Ectodermal cell (in vitro differentiated cells): Measurements from ENCODE around the gene RESP18.
A peak's percentile ranks its signal among the peaks of the same experiment; 100 is the strongest.
"Not testable (repeated sequence)": the region's sequence is repeated elsewhere in the genome, so short reads cannot be mapped to it uniquely, and the experiment has no call there.

ENCODE experiments used
- H3K27ac ChIP-seq: 2 replicates; pipeline ENCODE4 v1.7.0; 2013; ENCODE audit warnings: mild to moderate bottlenecking, low read depth, low read length; ENCODE audit not compliant: insufficient read depth, poor library complexity, severe bottlenecking
- H3K27me3 ChIP-seq: 2 replicates; pipeline ENCODE4 v1.7.0; 2013; ENCODE audit warnings: mild to moderate bottlenecking, low read length; ENCODE audit not compliant: insufficient read depth, control insufficient read depth, poor library complexity, severe bottlenecking
- H3K36me3 ChIP-seq: one replicate; pipeline ENCODE4 v1.7.0; 2013; ENCODE audit warnings: low read length; ENCODE audit not compliant: control insufficient read depth, insufficient read depth
- H3K4me1 ChIP-seq: one replicate; pipeline ENCODE4 v1.7.0; 2013; ENCODE audit warnings: low read length; ENCODE audit not compliant: control insufficient read depth, insufficient read depth
- H3K4me3 ChIP-seq: 2 replicates; pipeline ENCODE4 v1.7.0; 2013; ENCODE audit warnings: low read depth, low read length, control low read depth; ENCODE audit not compliant: insufficient read depth
- H3K9me3 ChIP-seq: 2 replicates; pipeline ENCODE4 v1.7.0; 2013; ENCODE audit warnings: mild to moderate bottlenecking, low read length, moderate library complexity; ENCODE audit not compliant: control insufficient read depth
- WGBS, 2 experiments: methylation state at CpG; one replicate each; pipeline ENCODE4 v1.1.7; 2013; ENCODE audit warnings: missing lambda C conversion rate in 2 of 2; 5-methylcytosine and 5-hydroxymethylcytosine counted together

The RESP18 gene

GRCh38 chr2:219293736-219294231, 38.8 kb downstream of the RESP18 start:
- 90 to 91% methylated on average over 5 of the region's 5 CpGs for WGBS, 2 experiments
- H3K9me3 ChIP-seq, result no peaks in the 10 kb centered on the region
- no peak overlapping the region for H3K27ac ChIP-seq
- H3K36me3 ChIP-seq, result no peaks in the 10 kb centered on the region
- peaks cover 6% of the 10 kb centered on the region for H3K4me1 ChIP-seq
- peaks cover 22% of the 10 kb centered on the region for H3K27me3 ChIP-seq
- peak overlapping the region; percentile 54 for H3K4me3 ChIP-seq

GRCh38 chr2:219292616-219293015, 39.9 kb downstream of the RESP18 start:
- WGBS, 2 experiments, result 93 to 94% methylated on average over 9 of the region's 9 CpGs
- Histone ChIP-seq H3K4me3 (no peak overlapping the region), H3K4me1 (peaks cover 6% of the 10 kb centered on the region), H3K27me3 (peaks cover 22% of the 10 kb centered on the region), H3K9me3 (no peaks in the 10 kb centered on the region), H3K36me3 (no peaks in the 10 kb centered on the region), H3K27ac (no peak overlapping the region)

GRCh38 chr2:219291910-219292490, 40.5 kb downstream of the RESP18 start:
- Histone ChIP-seq H3K27ac (no peak overlapping the region), H3K36me3 (no peaks in the 10 kb centered on the region), H3K4me1 (peaks cover 6% of the 10 kb centered on the region), H3K9me3 (no peaks in the 10 kb centered on the region), H3K27me3 (peaks cover 22% of the 10 kb centered on the region), H3K4me3 (no peak overlapping the region)
- WGBS, 2 experiments, result 86 to 88% methylated on average over 4 of the region's 4 CpGs

DNA sequence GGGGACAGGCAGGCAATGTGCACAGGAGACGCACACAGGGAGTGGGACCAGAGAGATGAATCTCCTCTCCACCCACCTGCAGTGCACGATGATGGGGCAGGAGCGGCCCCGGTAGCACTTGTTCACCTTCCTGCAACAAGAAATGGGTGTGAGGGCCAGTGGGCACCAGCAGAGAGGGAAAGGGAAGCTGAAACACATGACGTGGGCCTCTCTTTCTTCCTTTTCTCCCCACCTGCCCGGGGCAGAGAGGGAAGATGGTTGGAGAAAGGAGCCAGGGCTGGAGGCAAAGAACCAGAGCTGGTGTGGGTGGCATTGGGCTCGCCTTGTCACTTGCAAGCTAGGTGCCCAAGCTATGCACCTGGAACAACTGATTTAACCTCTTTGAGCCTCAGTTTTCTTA, 41.1 kb downstream of the RESP18 start:
- Histone ChIP-seq H3K4me3 (no peak overlapping the region), H3K27ac (no peak overlapping the region), H3K9me3 (no peaks in the 10 kb centered on the region), H3K4me1 (peaks cover 10% of the 10 kb centered on the region), H3K36me3 (no peaks in the 10 kb centered on the region), H3K27me3 (peaks cover 18% of the 10 kb centered on the region)
- WGBS, 2 experiments, result 85 to 89% methylated on average over 7 of the region's 7 CpGs

GRCh38 chr2:219290381-219291171, 42.0 kb downstream of the RESP18 start:
- Histone ChIP-seq H3K36me3 (no peaks in the 10 kb centered on the region), H3K27ac (no peak overlapping the region), H3K27me3 (peaks cover 16% of the 10 kb centered on the region), H3K4me3 (no peak overlapping the region), H3K9me3 (no peaks in the 10 kb centered on the region), H3K4me1 (peaks cover 14% of the 10 kb centered on the region)
- WGBS, 2 experiments, result 91 to 92% methylated on average over 16 of the region's 16 CpGs

DNA sequence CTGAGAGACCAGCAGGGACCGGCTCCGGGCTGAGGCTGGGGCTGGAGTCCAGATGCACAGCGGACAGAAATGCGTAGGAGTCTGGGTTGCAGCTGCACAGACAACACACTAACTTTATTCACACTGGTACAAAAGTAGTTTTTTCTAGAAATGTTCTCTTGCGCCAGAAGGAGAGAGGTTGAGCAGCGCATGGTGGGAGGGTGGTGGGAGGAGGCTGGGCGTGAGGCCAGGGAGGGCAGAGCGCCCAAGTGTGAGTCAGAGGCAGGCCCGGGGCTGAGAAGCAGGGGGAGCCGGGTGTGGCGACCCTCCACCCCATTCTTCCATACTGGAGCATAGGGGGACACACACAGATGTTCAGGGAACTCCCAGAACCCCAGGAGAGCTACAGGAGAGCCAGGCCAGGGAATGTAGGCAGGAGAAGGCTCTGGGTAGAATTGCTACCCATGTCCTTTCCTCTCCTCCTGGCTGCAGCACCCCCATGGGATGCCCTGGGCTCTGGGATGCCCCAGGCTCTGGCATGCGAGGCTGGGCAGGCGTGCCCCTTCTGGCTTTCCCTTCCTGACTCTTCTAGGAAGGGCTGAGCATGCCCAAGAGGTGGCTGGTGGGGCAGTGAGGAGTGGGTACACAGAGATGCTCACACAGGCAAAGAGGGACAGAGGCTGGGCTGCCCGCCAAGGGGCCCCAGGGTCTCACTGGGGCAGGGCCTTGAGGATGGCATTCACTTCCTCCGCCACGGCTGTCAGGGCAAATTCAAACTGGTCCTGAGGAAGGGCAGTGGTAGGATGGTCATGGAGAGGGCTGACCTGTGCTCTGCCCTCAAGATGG, 42.8 kb downstream of the RESP18 start:
- 88% methylated on average over 16 of the region's 16 CpGs for WGBS, 2 experiments
- Histone ChIP-seq H3K36me3 (no peaks in the 10 kb centered on the region), H3K4me1 (peaks cover 14% of the 10 kb centered on the region), H3K9me3 (no peaks in the 10 kb centered on the region), H3K4me3 (no peak overlapping the region), H3K27ac (no peak overlapping the region), H3K27me3 (peaks cover 8% of the 10 kb centered on the region)

DNA sequence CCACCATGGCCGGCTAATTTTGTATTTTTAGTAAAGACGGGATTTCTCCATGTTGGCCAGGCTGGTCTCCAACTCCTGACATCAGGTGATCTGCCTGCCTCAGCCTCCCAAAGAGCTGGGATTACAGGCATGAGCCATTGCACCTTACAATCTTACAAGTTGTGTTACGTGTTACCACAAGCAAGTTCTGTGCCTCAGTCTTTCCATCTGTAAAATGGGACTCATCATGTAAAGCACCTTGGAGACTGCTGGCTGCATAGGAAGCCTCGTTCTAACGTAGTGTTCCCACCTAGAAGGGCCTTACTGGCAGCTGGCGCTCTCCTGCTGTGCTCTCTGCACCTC, 43.4 kb downstream of the RESP18 start:
- 86% methylated on average over 6 of the region's 6 CpGs for WGBS, 2 experiments
- H3K4me3 ChIP-seq, result no peak overlapping the region
- H3K27ac ChIP-seq, result no peak overlapping the region
- H3K4me1 ChIP-seq, result peaks cover 11% of the 10 kb centered on the region
- H3K9me3 ChIP-seq, result no peaks in the 10 kb centered on the region
- peaks cover 7% of the 10 kb centered on the region for H3K27me3 ChIP-seq
- no peaks in the 10 kb centered on the region for H3K36me3 ChIP-seq

DNA sequence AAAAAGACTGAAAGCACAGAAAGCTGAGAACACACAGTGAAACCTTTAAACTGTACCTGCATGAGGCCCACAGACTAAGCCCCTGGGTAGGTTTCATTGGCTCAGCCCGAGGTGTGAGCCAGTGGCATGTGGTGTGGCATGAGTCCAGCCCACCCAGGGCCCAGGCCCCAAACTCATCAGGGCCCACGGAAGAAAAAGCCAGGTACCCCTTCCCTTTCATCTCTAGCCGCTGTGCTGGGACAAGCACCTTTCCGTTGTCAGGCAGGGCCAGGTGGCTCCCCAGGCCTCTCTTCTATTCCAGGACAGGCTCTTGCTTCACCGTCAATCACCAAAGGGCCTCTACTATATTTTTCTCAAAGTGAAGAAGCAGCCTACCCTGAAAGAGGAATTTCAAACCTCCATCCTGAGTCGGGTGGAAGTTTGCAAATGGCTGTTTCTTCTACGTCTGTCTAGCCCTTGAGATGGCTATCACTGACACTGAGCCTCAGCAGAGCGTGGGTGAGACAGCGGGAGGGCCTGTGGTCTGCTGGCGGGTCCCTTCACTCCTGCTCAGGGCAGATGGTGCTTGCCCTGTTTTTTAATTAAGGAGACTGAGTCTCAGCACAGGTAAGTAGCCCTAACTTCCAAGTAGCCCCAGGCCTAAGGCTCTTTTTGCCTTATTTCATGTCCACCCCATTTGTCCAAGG, 44.8 kb downstream of the RESP18 start:
- WGBS, 2 experiments, result 91 to 93% methylated on average over 10 of the region's 10 CpGs
- Histone ChIP-seq H3K4me1 (peaks cover 8% of the 10 kb centered on the region), H3K27me3 (no peaks in the 10 kb centered on the region)

GRCh38 chr2:219287116-219287440, 45.5 kb downstream of the RESP18 start:
- H3K4me3 ChIP-seq, H3K27ac ChIP-seq, H3K4me1 ChIP-seq, H3K27me3 ChIP-seq, H3K36me3 ChIP-seq, H3K9me3 ChIP-seq: not testable (repeated sequence)
- WGBS, 2 experiments, result 89 to 94% methylated on average over 5 to 6 of the region's 6 CpGs

More for the DNA sequence above, 44.8 kb downstream of the RESP18 start:
- no peak overlapping the region for H3K27ac ChIP-seq
- H3K4me3 ChIP-seq, result no peak overlapping the region
- H3K36me3 ChIP-seq, result no peaks in the 10 kb centered on the region
- H3K9me3 ChIP-seq, result no peaks in the 10 kb centered on the region
